ENCODE data around the gene RSPO3.

- TF ChIP-seq POLR2A (IDR thresholded peaks at IDR 0.05) (no peak), CTCF (IDR thresholded peaks at IDR 0.05) (no peak)
Observed at GRCh38 chr6:127178746-127179145, 60.3 kb downstream of the RSPO3 start.

Data from uterus (tissue), 2 donors.